IPS DF 6.9 (cell line): ENCODE results near the gene DAPK1.

ENCODE experiments used
- DNase-seq: peaks from one replicate; pipeline ENCODE4 v3.0.0-alpha.2; 2013; ENCODE audit warnings: low read depth, low spot score
- H3K27ac ChIP-seq: one replicate; pipeline ENCODE4 v1.5.1; 2013; ENCODE audit warnings: low read length, control low read depth
- H3K27me3 ChIP-seq: 2 replicates; pipeline ENCODE4 v1.6.1; 2013; ENCODE audit warnings: mild to moderate bottlenecking, low read length; ENCODE audit not compliant: control insufficient read depth, insufficient read depth
- H3K36me3 ChIP-seq: 2 replicates; pipeline ENCODE4 v1.6.1; 2013; ENCODE audit warnings: low read length; ENCODE audit not compliant: control insufficient read depth, insufficient read depth
- H3K4me1 ChIP-seq: 2 replicates; pipeline ENCODE4 v1.6.1; 2013; ENCODE audit warnings: low read length; ENCODE audit not compliant: control insufficient read depth, insufficient read depth
- H3K4me3 ChIP-seq: 2 replicates; pipeline ENCODE4 v1.5.1; 2013; ENCODE audit warnings: mild to moderate bottlenecking, low read length
- H3K9me3 ChIP-seq: 2 replicates; pipeline ENCODE4 v1.6.1; 2013; ENCODE audit warnings: low read length, inconsistent platforms; ENCODE audit not compliant: control insufficient read depth, insufficient read depth
- WGBS: extraction: QIAGEN DNeasy Blood & Tissue Kit; methylation state at CpG from one replicate; pipeline ENCODE4 v1.1.7; 2013; ENCODE audit warnings: mixed read lengths, missing lambda C conversion rate; ENCODE audit not compliant: insufficient read length, insufficient coverage; 5-methylcytosine and 5-hydroxymethylcytosine counted together

The DAPK1 gene

DNA sequence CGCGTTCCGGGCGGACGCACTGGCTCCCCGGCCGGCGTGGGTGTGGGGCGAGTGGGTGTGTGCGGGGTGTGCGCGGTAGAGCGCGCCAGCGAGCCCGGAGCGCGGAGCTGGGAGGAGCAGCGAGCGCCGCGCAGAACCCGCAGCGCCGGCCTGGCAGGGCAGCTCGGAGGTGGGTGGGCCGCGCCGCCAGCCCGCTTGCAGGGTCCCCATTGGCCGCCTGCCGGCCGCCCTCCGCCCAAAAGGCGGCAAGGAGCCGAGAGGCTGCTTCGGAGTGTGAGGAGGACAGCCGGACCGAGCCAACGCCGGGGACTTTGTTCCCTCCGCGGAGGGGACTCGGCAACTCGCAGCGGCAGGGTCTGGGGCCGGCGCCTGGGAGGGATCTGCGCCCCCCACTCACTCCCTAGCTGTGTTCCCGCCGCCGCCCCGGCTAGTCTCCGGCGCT lies at the start of gene DAPK1:
Gene DAPK1 (plus strand): TSS at position 264 of the 442 bp plus-strand sequence. CDS start 1,211 bp downstream, outside the sequence.
- DNase-seq = peak; percentile 47
- Histone ChIP-seq H3K9me3 (no peaks in the 10 kb centered on the region), H3K27me3 (no peaks in the 10 kb centered on the region), H3K36me3 (no peaks in the 10 kb centered on the region; the same call in 1 of the 2 replicates), H3K4me1 (no peaks in the 10 kb centered on the region), H3K4me3 (peak within 1 kb of the TSS; percentile 61), H3K27ac (no peak within 1 kb of the TSS)
- no CpG with 5 or more reads among the region's 55 CpGs for WGBS

DNA sequence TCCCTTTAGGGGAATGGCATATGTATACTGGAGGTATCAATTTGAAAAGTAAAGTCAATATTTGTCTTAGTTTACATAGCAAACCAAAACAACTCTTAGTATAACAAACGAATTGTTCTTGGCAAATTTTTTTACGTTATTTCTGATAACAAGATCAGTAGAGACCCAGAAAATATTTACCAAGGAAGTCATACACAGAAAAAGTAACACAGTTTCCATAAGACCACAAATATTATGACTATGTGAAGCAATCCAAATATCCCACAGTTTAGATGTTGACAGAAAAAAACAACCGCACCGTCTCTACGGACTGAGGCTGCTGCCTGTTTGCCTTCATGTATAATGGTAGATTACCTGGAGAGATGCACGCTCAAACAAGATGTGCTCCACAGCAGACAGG lies 46.5 kb upstream of the DAPK1 start:
- peaks cover 2% of the 10 kb centered on the region; the same call in 1 of the 2 replicates for H3K9me3 ChIP-seq

DNA sequence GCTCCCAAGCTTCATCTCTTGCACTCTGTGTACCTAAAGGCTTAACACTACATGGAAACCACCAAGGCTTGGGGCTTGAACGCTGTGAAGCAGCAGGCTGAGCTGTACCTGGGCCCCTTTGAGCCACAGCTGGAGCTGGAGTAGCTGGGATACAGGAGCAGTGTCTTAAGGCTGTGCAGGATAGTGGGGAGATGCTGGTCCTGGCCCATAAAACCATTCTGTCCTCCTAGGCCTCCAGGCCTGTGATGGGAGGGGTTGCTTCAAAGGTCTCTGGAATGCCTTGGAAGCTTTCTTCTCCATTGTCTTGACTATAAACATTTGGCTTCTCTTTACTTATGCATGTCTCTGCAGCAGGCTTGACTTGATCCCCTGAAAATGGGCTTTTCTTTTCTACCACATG lies 42.3 kb upstream of the DAPK1 start:
- no peaks in the 10 kb centered on the region for H3K36me3 ChIP-seq
- no peak overlapping the region for H3K27ac ChIP-seq
- H3K4me3 ChIP-seq = no peak overlapping the region
- DNase-seq = no peak
- peaks cover 2% of the 10 kb centered on the region; the same call in 1 of the 2 replicates for H3K9me3 ChIP-seq
- H3K27me3 ChIP-seq = no peaks in the 10 kb centered on the region
- no CpG with 5 or more reads among the region's 1 CpG for WGBS
- no peaks in the 10 kb centered on the region for H3K4me1 ChIP-seq

More for the DNA sequence above, 46.5 kb upstream of the DAPK1 start:
- no peaks in the 10 kb centered on the region for H3K4me1 ChIP-seq
- H3K27ac ChIP-seq = no peak overlapping the region
- no peaks in the 10 kb centered on the region for H3K27me3 ChIP-seq
- no peak for DNase-seq
- H3K36me3 ChIP-seq = no peaks in the 10 kb centered on the region
- no peak overlapping the region for H3K4me3 ChIP-seq
- WGBS = no CpG with 5 or more reads among the region's 6 CpGs

DNA sequence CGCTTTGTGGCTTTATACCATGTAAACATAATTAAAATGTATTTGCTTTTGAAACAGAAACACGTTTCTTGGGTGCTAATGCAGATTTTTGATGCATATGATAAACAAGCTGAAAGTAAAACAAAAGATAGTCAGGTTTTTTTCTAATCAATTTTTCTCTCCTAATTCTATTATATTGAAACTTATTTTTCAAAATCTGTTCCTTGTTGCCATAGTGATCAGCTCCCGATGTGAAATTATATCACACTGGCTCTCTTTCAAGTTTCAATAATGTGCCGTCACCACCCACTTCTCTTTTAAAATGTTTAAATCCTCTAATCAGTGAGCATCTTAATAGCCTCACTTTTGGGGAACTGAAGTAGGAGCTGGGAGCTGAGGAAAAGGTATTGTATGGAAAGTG lies 36.4 kb upstream of the DAPK1 start:
- WGBS = no CpG with 5 or more reads among the region's 4 CpGs
- H3K27ac ChIP-seq = no peak overlapping the region
- DNase-seq = no peak

DNA sequence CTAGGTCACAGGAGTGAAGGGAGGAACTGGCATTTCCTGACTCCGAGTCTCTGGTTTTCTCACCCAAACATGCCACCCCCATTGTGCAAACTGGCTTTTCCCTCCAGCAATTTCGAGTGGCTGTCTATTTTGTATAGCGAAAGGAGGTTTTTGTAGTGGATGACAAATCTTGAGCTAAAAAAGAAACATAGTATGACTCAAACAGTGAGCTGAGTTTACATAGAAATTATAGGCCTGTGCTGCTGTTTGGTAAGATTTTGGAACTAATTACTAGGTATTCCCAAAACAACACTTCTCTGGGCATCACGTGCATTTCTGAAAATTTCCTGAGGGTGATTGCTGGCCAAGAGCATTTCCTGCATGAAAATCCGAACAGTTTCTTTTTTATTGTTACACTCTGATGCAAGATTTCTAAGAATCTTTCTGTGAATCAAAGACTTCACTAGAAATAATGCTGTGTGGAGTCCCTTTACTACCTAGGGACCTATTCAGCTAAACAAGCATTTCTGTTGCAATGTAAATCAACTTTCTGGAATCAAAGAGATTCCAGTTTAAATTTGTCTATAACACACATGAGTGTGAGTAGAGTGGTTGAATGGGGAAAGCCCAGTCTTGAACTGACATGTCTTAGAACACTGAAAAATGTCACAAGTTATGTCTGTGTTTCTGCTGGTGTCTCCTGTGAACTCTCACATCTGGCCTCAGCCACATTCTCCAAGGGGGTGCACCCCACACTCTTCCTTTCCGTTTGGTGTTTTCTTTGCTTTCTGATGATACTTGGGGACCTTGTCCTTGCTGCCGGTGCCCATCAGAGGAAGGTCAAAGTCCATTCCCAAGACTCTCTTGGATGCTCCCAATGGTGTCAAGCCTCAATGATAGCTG lies 33.3 kb upstream of the DAPK1 start:
- no peaks in the 10 kb centered on the region for H3K9me3 ChIP-seq
- no peak overlapping the region for H3K27ac ChIP-seq
- H3K36me3 ChIP-seq = no peaks in the 10 kb centered on the region
- H3K27me3 ChIP-seq = no peaks in the 10 kb centered on the region; the same call in 1 of the 2 replicates
- DNase-seq = no peak
- WGBS = no CpG with 5 or more reads among the region's 7 CpGs
- no peaks in the 10 kb centered on the region for H3K4me1 ChIP-seq
- H3K4me3 ChIP-seq = no peak overlapping the region

More for the DNA sequence above, 36.4 kb upstream of the DAPK1 start:
- Histone ChIP-seq H3K4me1 (no peaks in the 10 kb centered on the region), H3K36me3 (no peaks in the 10 kb centered on the region), H3K9me3 (no peaks in the 10 kb centered on the region), H3K4me3 (no peak overlapping the region), H3K27me3 (no peaks in the 10 kb centered on the region; the same call in 1 of the 2 replicates)

DNA sequence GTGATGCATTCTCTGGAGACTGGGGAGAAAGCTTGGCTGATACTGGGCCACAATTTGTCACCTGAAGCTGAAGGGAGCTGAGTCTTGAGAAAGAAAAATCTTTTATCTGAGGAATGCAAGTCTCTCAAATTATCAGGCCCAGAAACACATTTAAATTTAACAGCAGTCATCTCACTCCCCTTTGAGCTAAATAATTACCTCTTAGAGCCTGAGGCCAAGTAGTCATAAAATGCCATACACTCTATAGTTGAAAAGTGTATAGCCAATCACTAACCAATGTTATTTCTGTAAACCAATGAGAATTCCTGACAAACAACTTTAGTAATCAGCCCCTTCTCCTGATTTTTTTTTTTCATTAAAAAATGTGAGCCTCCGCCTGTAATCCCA lies 32.7 kb upstream of the DAPK1 start:
- no peaks in the 10 kb centered on the region; the same call in 1 of the 2 replicates for H3K27me3 ChIP-seq
- H3K4me1 ChIP-seq = no peaks in the 10 kb centered on the region
- no peaks in the 10 kb centered on the region for H3K36me3 ChIP-seq
- no peak overlapping the region for H3K4me3 ChIP-seq
- no peaks in the 10 kb centered on the region for H3K9me3 ChIP-seq
- no CpG with 5 or more reads among the region's 1 CpG for WGBS
- H3K27ac ChIP-seq = no peak overlapping the region
- DNase-seq = no peak

DNA sequence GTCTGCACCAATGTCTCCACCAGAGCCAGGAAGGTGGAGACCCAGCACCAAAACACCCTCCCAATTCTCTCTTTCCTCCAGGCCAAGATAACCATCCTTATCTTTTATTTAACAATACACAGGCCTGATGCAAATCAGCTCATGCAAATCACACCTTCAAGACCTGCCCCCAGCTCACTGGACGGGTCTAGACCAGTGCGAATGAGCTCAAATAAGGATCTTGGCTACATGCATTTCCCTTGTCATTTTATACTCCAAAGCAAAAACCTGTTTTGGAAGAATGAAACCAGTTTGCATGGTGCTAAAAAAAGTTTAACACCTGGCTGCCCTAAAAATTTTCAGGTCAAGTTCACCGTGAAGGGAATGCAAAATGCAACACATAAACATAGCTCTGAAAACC lies 31.9 kb upstream of the DAPK1 start:
- WGBS = no CpG with 5 or more reads among the region's 3 CpGs
- H3K9me3 ChIP-seq = no peaks in the 10 kb centered on the region
- H3K4me3 ChIP-seq = no peak overlapping the region

DNA sequence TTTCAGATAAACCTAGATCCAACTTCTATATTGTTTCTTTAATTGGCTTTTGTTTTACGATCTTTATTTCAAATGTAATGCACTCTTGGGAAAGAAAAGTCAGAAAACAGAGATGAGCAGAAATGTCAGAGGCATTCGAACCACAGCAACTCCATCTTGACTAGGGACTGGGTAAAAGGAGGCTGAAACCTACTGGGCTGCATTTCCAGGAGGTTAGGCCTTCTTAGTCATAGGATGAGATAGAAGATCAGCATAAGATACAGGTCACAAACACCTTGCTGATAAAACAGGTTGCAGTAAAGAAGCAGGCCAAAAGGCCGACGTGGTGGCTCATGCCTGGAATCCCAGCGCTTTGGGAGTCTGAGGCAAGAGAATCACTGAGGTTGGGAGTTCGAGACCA lies 30.5 kb upstream of the DAPK1 start:
- Histone ChIP-seq H3K4me1 (no peaks in the 10 kb centered on the region), H3K9me3 (no peaks in the 10 kb centered on the region), H3K27ac (no peak overlapping the region), H3K4me3 (no peak overlapping the region), H3K36me3 (no peaks in the 10 kb centered on the region), H3K27me3 (no peaks in the 10 kb centered on the region; the same call in 1 of the 2 replicates)
- no peak for DNase-seq
- no CpG with 5 or more reads among the region's 6 CpGs for WGBS

More for the DNA sequence above, 31.9 kb upstream of the DAPK1 start:
- no peak for DNase-seq
- Histone ChIP-seq H3K4me1 (no peaks in the 10 kb centered on the region), H3K36me3 (no peaks in the 10 kb centered on the region), H3K27me3 (no peaks in the 10 kb centered on the region; the same call in 1 of the 2 replicates), H3K27ac (no peak overlapping the region)

DNA sequence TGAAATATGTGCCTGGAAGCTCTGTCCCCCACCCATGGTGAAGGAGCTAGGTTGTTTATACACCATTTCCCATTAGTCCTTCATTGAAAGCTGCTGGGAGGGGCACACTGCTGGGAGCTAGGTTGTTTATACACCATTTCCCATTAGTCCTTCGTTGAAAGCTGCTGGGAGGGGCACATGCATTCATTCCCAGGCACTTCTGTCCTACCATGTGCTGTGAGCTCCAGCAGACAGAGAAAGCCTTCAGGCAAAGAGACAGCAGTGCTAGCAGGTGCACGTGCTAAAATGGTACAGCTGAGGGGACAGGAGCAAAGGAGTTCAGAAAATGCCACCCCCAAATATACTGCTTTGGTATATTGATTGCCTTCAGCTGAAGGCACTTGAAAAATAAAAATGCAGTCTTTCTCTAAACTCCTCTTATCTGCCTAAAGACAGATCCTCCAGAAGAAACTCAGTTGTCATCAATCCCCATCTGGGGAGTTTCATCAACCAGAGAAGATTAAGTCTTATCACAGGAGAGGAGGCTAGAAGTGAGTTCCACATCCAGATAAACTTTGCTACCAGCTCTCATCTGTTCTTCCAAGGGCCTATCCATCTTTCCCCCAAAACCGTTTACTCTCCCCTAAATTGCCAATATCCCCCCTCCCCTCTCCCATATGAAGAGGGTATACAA lies 27.7 kb upstream of the DAPK1 start:
- WGBS = no CpG with 5 or more reads among the region's 3 CpGs
- Histone ChIP-seq H3K4me3 (no peak overlapping the region), H3K36me3 (no peaks in the 10 kb centered on the region), H3K27me3 (no peaks in the 10 kb centered on the region), H3K9me3 (no peaks in the 10 kb centered on the region), H3K4me1 (no peaks in the 10 kb centered on the region), H3K27ac (no peak overlapping the region)
- no peak for DNase-seq

DNA sequence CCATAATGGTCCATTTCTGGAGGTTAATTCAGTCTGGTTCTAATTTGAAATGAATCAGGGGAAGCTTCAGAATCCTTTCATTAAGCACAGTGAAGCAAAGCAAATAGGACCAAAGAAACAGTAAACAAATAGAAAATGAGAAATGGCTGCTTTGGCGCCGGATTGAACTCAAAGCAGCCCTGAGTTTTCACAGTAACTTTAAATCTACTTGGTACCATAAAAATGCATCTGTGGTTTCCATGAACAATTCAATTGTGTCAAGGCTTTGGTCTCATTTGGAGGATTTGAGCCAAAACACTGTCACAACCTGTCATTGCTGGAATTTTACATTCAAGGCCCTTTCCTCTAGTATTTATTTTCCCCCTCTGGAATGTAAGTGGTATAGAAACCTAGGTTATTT lies 25.9 kb upstream of the DAPK1 start:
- Histone ChIP-seq H3K27me3 (no peaks in the 10 kb centered on the region), H3K4me1 (no peaks in the 10 kb centered on the region), H3K36me3 (no peaks in the 10 kb centered on the region), H3K4me3 (no peak overlapping the region), H3K9me3 (no peaks in the 10 kb centered on the region), H3K27ac (no peak overlapping the region)
- WGBS = no CpG with 5 or more reads among the region's 2 CpGs
- no peak for DNase-seq
